HEK293T (cell line): ENCODE results near the gene AKT3.

ENCODE experiments used
- BHLHE40 ChIP-seq: fragments of 450-650 bp; IDR thresholded peaks from 2 replicates; pipeline ENCODE4 v1.6.1; 2016; ENCODE audit warnings: mild to moderate bottlenecking, moderate library complexity, borderline replicate concordance
- ELF4 ChIP-seq: fragments of 450-650 bp; IDR thresholded peaks from 2 replicates; pipeline ENCODE4 v1.6.1; 2017; ENCODE audit warnings: antibody characterized with exemption
- FOXA1 ChIP-seq: fragments of 450-650 bp; IDR thresholded peaks from 2 replicates; pipeline ENCODE4 v1.6.1; 2016; ENCODE audit warnings: mild to moderate bottlenecking
- FOXM1 ChIP-seq: fragments of 450-650 bp; IDR thresholded peaks from 2 replicates; pipeline ENCODE4 v1.6.1; 2017; ENCODE audit warnings: mild to moderate bottlenecking, borderline replicate concordance
- HDGF ChIP-seq: fragments of 450-650 bp; IDR thresholded peaks from 2 replicates; pipeline ENCODE4 v1.6.1; 2017; ENCODE audit warnings: antibody characterized with exemption, borderline replicate concordance
- L3MBTL2 ChIP-seq: fragments of 450-650 bp; conservative IDR thresholded peaks from 2 replicates; pipeline ENCODE4 v1.6.1; 2016; ENCODE audit warnings: mild to moderate bottlenecking
- LEF1 ChIP-seq: fragments of 450-650 bp; IDR thresholded peaks from 2 replicates; pipeline ENCODE4 v1.6.1; 2017; ENCODE audit warnings: mild to moderate bottlenecking, borderline replicate concordance
- SP1 ChIP-seq: fragments of 450-650 bp; IDR thresholded peaks from 2 replicates; pipeline ENCODE4 v1.6.1; 2017
- SUZ12 ChIP-seq: fragments of 450-650 bp; IDR thresholded peaks from 2 replicates; pipeline ENCODE4 v1.6.1; 2016; ENCODE audit warnings: mild to moderate bottlenecking

GRCh38 chr1:243849421-243850201 lies 432 bp downstream of the AKT3 start:
- TF ChIP-seq HDGF = no peak
- TF ChIP-seq FOXM1 = no peak
- TF ChIP-seq SUZ12 = no peak
- no peak for TF ChIP-seq ELF4
- no peak for TF ChIP-seq BHLHE40
- TF ChIP-seq L3MBTL2 = no peak
- no peak for TF ChIP-seq SP1
- no peak for TF ChIP-seq FOXA1
- no peak for TF ChIP-seq LEF1
